Measurements from ENCODE around the gene PES1. TPM values are rescaled to one million over a fixed set of nuclear protein-coding genes. Genes with fewer than 3 reads are reported as not detected.

The PES1 gene
- total RNA-seq, result 54.1 and 63.2 TPM in 2 replicates

DNA sequence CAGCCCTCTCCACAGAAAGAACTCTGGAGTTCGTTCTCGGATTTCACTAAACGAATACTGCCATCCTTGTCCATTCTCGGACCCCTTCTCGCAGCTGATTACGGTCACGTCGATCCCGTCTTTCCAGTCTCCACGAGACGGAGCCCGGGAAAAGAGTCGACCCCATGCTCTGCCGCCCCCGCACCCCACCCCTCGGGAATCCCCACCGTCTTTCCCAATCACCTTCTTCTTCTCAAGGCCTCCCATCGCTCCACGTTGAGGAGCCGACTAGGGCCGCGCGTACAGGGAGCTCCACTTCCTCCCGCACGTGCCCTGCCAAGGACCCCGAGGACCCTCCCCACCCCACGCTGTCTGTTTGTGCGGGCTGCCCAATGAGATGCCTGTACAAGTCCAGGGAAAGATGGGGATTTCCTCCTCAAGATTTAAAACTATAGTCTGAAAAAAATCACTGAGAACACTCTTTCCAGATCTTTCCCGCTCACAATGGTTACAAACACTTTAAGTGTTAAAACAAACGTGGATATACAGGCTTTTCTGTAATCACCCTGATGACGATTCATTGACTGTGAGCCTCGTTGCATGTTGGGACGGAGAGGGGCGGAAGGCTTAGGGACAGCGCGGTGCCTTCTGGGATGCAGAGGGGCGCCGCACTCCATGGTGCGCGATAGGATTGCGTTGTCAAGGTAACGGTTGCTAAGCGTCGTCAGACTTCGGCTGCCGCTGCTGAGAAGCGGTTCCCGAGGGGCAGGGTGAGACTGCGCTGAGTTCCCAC, at the start of gene PES1:
PES1 (minus strand) TSS at position 323 of the 772 bp plus-strand sequence; CDS start at position 246, 77 bp downstream.

GRCh38 chr22:30635273-30636225, 43.8 kb upstream of the PES1 start, which contains the start of gene SLC35E4:
Gene SLC35E4, plus strand, starts transcription at chr22:30635781. Its CDS starts 670 bp downstream, at chr22:30636451.

GRCh38 chr22:30606455-30607299, 15.0 kb upstream of the PES1 start, which contains the start of gene TCN2:
Gene TCN2, plus strand, starts transcription at chr22:30607174. Its CDS starts 158 bp downstream, at chr22:30607332.

GRCh38 chr22:30574095-30574981, 17.4 kb downstream of the PES1 start, which contains the start of gene GAL3ST1:
Gene GAL3ST1, minus strand, starts transcription at chr22:30574665. Its CDS starts 17,273 bp downstream, at chr22:30557392.

GRCh38 chr22:30546616-30547015, 45.1 kb downstream of the PES1 start, which contains the start of gene SEC14L6:
Gene SEC14L6, minus strand, starts transcription at chr22:30546741. Its CDS starts 59 bp downstream, at chr22:30546682.

Other genes starting within 250 kb of the PES1 start
- 25.2 and 32.3 TPM in 2 replicates for gene SF3A1, start 235.0 kb downstream of the PES1 start, total RNA-seq
- gene CCDC157, start 234.9 kb downstream of the PES1 start, total RNA-seq, result 0.17 and 3.2 TPM in 2 replicates
- 17.5 and 25.2 TPM in 2 replicates for gene RNF215, start 204.5 kb downstream of the PES1 start, total RNA-seq
- 4.0 and 5.0 TPM in 2 replicates for gene SEC14L2, start 194.9 kb downstream of the PES1 start, total RNA-seq
- gene MTFP1, start 166.1 kb downstream of the PES1 start, total RNA-seq, result 3.3 and 14.2 TPM in 2 replicates
- gene SEC14L3, start 119.9 kb downstream of the PES1 start, total RNA-seq, result not detected in 2 replicates
- not detected in 2 replicates for gene SEC14L4, start 86.2 kb downstream of the PES1 start, total RNA-seq
- gene SEC14L6, start 45.2 kb downstream of the PES1 start, total RNA-seq, result under 0.01 TPM in 1 of 2 replicates, not detected in the other
- gene GAL3ST1, start 17.2 kb downstream of the PES1 start, total RNA-seq, result 0.12 TPM in 1 of 2 replicates, not detected in the other
- gene TCN2, start 15.3 kb upstream of the PES1 start, total RNA-seq, result 32.9 and 43.2 TPM in 2 replicates
- 8.4 and 9.5 TPM in 2 replicates for gene SLC35E4, start 43.9 kb upstream of the PES1 start, total RNA-seq
- 4.7 and 7.4 TPM in 2 replicates for gene DUSP18, start 76.0 kb upstream of the PES1 start, total RNA-seq
- 1.5 and 2.0 TPM in 2 replicates for gene OSBP2, start 103.0 kb upstream of the PES1 start, total RNA-seq

All from pericardium fibroblast (primary cell).